Measurements from ENCODE around the gene EML4. TPM values are rescaled to one million over a fixed set of nuclear protein-coding genes. Genes with fewer than 3 reads are reported as not detected.

EML4 gene
- total RNA-seq, 4 donors from 2014 or later: 27.4 to 96.8 (median 58.0) TPM

GRCh38 chr2:42185220-42185921, 16.2 kb downstream of the EML4 start:
- intact Hi-C loops (cut with DNase I; ENCODE audit: low total_unique reads): no loop called here
- Histone ChIP-seq H3K4me3 (no peak overlapping the region), H3K4me1 (no peaks in the 10 kb centered on the region), H3K36me3 (no peaks in the 10 kb centered on the region), H3K9me3 (no peaks in the 10 kb centered on the region), H3K27me3 (no peaks in the 10 kb centered on the region), H3K27ac (peak overlapping the region in 1 of 2 donors; percentile 52)
- TF ChIP-seq CTCF (IDR thresholded peaks at IDR 0.05) (no peak), POLR2A (IDR thresholded peaks at IDR 0.05) (no peak)
- no peak for DNase-seq

- Histone ChIP-seq H3K36me3 (no peaks in the 10 kb centered on the region), H3K4me1 (no peaks in the 10 kb centered on the region), H3K27ac (peak overlapping the region in 1 of 2 donors; percentile 52), H3K4me3 (no peak overlapping the region), H3K9me3 (no peaks in the 10 kb centered on the region), H3K27me3 (no peaks in the 10 kb centered on the region)
- DNase-seq: no peak
- TF ChIP-seq POLR2A (IDR thresholded peaks at IDR 0.05) (no peak), CTCF (IDR thresholded peaks at IDR 0.05) (no peak)
- intact Hi-C loops (cut with DNase I; ENCODE audit: low total_unique reads): no loop called here
These were observed 17.2 kb downstream of the EML4 start for GRCh38 chr2:42186366-42186765.

GRCh38 chr2:42186945-42187632, 17.9 kb downstream of the EML4 start:
- Histone ChIP-seq H3K4me1 (no peaks in the 10 kb centered on the region), H3K4me3 (no peak overlapping the region), H3K27ac (peak overlapping the region in 1 of 2 donors; percentile 52), H3K27me3 (no peaks in the 10 kb centered on the region), H3K36me3 (no peaks in the 10 kb centered on the region), H3K9me3 (no peaks in the 10 kb centered on the region)
- intact Hi-C loops (cut with DNase I; ENCODE audit: low total_unique reads): no loop called here
- TF ChIP-seq CTCF (IDR thresholded peaks at IDR 0.05) (no peak), POLR2A (IDR thresholded peaks at IDR 0.05) (no peak)
- DNase-seq: no peak

- Histone ChIP-seq H3K4me3 (no peak overlapping the region), H3K36me3 (no peaks in the 10 kb centered on the region), H3K4me1 (no peaks in the 10 kb centered on the region), H3K27ac (no peak overlapping the region), H3K9me3 (no peaks in the 10 kb centered on the region), H3K27me3 (no peaks in the 10 kb centered on the region)
- DNase-seq: no peak
- TF ChIP-seq CTCF (IDR thresholded peaks at IDR 0.05): no peak
- TF ChIP-seq POLR2A (IDR thresholded peaks at IDR 0.05): no peak
- intact Hi-C loops (cut with DNase I; ENCODE audit: low total_unique reads): no loop called here
These were observed 18.7 kb downstream of the EML4 start for GRCh38 chr2:42187886-42188285.

- intact Hi-C loops (cut with DNase I; ENCODE audit: low total_unique reads): no loop called here
- Histone ChIP-seq H3K4me3 (no peak overlapping the region), H3K27me3 (no peaks in the 10 kb centered on the region), H3K27ac (no peak overlapping the region), H3K4me1 (no peaks in the 10 kb centered on the region), H3K36me3 (no peaks in the 10 kb centered on the region), H3K9me3 (no peaks in the 10 kb centered on the region)
- DNase-seq: no peak
- TF ChIP-seq POLR2A (IDR thresholded peaks at IDR 0.05) (no peak), CTCF (IDR thresholded peaks at IDR 0.05) (no peak)
These were observed 20.0 kb downstream of the EML4 start for GRCh38 chr2:42189235-42189566.
